Measurements from ENCODE around the gene SLC22A6.
"Not testable (repeated sequence)": the region's sequence is repeated elsewhere in the genome, so short reads cannot be mapped to it uniquely, and the experiment has no call there.

Gene SLC22A6

DNA sequence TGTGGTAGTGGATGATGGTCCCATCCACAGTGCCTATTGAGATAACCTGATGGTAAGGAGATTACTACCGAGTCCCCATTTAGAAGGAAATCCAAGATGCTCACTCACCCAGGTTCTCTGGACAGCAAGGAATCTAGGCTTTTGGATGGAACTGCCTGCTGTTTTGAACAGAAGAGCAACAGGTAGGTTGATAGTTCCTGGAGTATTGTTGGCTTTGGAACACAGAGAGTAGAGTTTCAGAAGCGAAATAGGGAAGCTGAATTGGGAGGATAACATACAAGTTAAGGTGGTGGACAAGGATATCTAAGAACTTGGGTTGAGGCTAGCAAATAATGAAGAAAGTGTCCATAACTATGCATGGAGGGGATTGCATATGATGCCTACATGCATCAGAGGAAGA, 27.6 kb downstream of the SLC22A6 start:
- H3K4me3 ChIP-seq (replicated peaks in 1 of 2; ENCODE audit: low read depth in 2 of 2, low read length in 2 of 2): no peak overlapping the region
- no peak for TF ChIP-seq CTCF (IDR thresholded peaks at IDR 0.05; ENCODE audit: low read depth, low read length)

DNA sequence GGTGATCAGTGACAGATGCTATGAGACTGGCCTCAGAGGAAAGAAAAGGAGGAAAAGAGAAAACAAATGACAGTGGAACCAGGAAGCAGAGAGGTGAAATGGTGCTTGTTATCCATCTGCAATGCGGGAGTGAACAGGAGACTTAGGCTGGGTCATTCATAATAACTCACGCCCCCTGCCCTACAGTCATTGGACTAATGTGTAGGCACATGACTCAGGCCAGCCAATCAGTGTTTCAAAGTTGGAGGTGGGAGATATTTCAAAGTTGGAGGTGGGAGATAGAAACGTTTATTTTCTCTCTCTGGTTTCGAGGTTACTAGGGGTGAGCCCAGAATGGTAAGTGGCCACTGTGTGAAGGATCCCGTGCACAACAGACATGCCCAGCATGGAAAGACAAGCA, 30.3 kb downstream of the SLC22A6 start:
- no peak for TF ChIP-seq CTCF (IDR thresholded peaks at IDR 0.05; ENCODE audit: low read depth, low read length)
- H3K4me3 ChIP-seq (replicated peaks in 1 of 2; ENCODE audit: low read depth in 2 of 2, low read length in 2 of 2): no peak overlapping the region
- no peak for DNase-seq (ENCODE audit: low read depth in 2 of 2)

More for the DNA sequence above, 27.6 kb downstream of the SLC22A6 start:
- DNase-seq (ENCODE audit: low read depth in 2 of 2): no peak

DNA sequence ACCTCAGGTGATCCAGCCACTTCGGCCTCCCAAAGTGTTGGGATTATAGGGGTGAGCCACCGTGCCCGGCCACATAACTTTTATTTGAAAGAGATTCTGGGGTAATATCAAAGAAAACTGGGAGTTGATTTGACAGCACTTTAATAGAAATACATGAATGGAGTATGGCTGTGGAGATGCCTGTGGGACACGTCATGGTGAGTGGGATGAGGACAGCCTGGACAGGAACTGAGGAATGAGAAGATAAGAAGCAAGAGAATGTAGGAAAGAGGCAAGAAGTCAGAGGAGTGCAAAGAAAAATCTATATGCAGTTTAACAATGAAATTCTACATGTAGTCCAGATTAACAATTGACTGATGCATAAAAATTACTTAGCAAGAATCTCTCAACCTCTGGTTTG, 31.0 kb downstream of the SLC22A6 start:
- TF ChIP-seq CTCF (IDR thresholded peaks at IDR 0.05; ENCODE audit: low read depth, low read length): no peak
- no peak overlapping the region for H3K4me3 ChIP-seq (replicated peaks in 1 of 2; ENCODE audit: low read depth in 2 of 2, low read length in 2 of 2)
- DNase-seq (ENCODE audit: low read depth in 2 of 2): peak; percentile 18 to 25

- TF ChIP-seq CTCF (IDR thresholded peaks at IDR 0.05; ENCODE audit: low read depth, low read length): no peak
- DNase-seq (ENCODE audit: low read depth in 2 of 2): no peak
- no peak overlapping the region for H3K4me3 ChIP-seq (replicated peaks in 1 of 2; ENCODE audit: low read depth in 2 of 2, low read length in 2 of 2)
Measured at GRCh38 chr11:62948765-62949320, 35.9 kb downstream of the SLC22A6 start.

DNA sequence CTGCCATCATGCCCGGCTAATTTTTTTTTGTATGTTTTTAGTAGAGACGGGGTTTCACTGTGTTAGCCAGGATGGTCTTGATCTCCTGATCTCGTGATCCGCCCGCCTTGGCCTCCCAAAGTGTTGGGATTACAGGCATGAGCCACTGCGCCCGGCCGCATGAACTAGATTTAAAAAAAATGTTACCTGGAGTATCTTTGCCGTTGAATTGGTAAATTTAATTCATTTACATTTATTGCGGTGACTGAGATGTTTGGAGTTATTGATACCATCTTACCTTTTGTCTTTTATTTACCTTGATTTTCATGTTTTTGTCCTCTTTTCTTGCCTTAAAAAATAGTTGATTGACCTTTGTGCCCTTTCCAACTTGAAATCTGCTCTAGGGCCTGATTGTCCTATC, 39.2 kb downstream of the SLC22A6 start:
- not testable (repeated sequence) for H3K4me3 ChIP-seq (replicated peaks in 1 of 2; ENCODE audit: low read depth in 2 of 2, low read length in 2 of 2); DNase-seq (ENCODE audit: low read depth in 2 of 2)

GRCh38 chr11:62937528-62937927, 47.2 kb downstream of the SLC22A6 start:
- DNase-seq (ENCODE audit: low read depth in 2 of 2); H3K4me3 ChIP-seq (replicated peaks in 1 of 2; ENCODE audit: low read depth in 2 of 2, low read length in 2 of 2): not testable (repeated sequence)

DNA sequence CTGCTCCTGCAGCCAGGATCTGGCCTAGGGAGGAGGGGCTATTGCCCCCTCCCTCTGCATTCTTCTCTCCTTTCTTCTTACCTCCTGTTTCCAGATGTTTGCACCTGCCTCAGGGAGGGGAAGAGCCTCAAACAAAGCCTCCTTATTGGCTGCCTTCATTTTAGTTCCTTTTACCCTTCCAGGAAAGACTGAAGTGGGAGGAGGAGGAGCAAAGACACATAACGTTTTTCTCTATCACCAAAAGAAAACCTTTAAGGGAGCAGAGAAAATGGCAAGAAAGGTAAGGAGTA, 50.3 kb downstream of the SLC22A6 start:
- TF ChIP-seq CTCF (IDR thresholded peaks at IDR 0.05; ENCODE audit: low read depth, low read length): no peak
- H3K4me3 ChIP-seq (replicated peaks in 1 of 2; ENCODE audit: low read depth in 2 of 2, low read length in 2 of 2): no peak overlapping the region
- DNase-seq (ENCODE audit: low read depth in 2 of 2): no peak

DNA sequence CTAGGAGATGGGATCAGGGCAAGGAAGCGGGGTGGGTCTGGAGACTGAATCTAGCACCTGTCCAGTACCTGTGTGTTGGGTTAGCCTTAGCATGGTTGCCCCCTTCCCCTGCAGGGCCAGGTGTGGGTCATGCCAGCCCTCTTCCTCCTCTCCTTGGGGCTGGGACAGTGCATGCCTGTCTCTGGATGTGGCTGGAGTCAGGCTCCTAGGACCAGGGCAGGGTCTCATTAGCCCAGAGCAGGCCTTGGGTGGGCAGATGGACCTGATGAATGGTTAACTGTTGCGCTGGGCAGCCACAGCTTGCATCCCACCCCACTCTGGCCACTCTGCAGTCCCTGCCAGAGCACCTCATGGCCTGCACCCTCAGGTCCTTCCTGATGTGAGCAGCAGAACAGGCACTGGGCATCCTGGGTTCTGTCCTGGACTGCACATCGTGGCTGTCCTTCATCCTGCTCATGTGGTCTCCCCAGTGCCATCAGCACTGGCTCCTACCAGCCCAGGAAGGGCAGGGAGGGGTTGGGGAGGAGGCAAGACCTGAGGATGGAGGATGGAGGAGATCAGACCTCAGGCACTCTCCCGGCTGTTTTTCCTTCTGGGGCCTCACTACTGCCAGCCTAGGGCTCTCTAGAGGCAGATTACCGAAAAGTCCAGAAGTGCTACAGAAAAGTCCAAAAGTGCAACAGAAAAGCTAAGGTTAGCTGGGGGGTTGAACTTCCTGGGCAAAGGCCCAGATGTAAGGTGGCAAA, 50.8 kb downstream of the SLC22A6 start:
- no peak overlapping the region for H3K4me3 ChIP-seq (replicated peaks in 1 of 2; ENCODE audit: low read depth in 2 of 2, low read length in 2 of 2)
- TF ChIP-seq CTCF (IDR thresholded peaks at IDR 0.05; ENCODE audit: low read depth, low read length): no peak
- DNase-seq (ENCODE audit: low read depth in 2 of 2): no peak

Data from cardiac fibroblast (primary cell).